HL-60/S4 treated with phorbol 12-myristate 13-acetate at 8.2 ng/mL for 4 days and 3 days (cell line): ENCODE measurements around the gene ALG1.
"Not testable (repeated sequence)": the region's sequence is repeated elsewhere in the genome, so short reads cannot be mapped to it uniquely, and the experiment has no call there.

ENCODE experiments used
- in situ Hi-C: fragments of 300-500 bp; cut with MboI; formaldehyde crosslinking; loops from 2 replicates; pipeline ENCODE4 v1.15.0; 2022; ENCODE audit warnings: low sequenced_read_pairs

The ALG1 gene

GRCh38 chr16:5044011-5044540 is 27.6 kb upstream of the ALG1 start:
- in situ Hi-C loops: no loop called here

DNA sequence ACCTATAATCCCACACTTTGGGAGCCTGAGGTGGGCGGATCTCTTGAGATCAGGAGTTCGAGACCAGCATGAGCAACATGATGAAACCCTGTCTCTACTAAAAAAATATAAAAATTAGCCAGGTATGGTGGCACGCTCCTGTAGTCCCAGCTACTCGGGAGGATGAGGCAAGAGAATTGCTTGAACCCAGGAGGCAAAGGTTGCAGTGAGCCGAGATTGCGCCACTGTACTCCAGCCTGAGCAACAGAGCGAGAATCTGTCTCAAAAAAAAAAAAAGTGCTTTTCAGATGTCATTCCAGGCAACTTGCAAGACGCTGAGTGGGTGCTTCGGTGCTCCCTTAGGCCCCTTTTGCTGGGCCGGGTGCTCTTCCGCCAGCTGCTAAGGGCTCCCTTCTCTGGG is 27.1 kb upstream of the ALG1 start:
- in situ Hi-C loops: not testable (repeated sequence)

GRCh38 chr16:5045499-5046115 is 26.0 kb upstream of the ALG1 start:
- in situ Hi-C loops: no loop called here

GRCh38 chr16:5046914-5047313 is 24.7 kb upstream of the ALG1 start:
- in situ Hi-C loops: no loop called here

DNA sequence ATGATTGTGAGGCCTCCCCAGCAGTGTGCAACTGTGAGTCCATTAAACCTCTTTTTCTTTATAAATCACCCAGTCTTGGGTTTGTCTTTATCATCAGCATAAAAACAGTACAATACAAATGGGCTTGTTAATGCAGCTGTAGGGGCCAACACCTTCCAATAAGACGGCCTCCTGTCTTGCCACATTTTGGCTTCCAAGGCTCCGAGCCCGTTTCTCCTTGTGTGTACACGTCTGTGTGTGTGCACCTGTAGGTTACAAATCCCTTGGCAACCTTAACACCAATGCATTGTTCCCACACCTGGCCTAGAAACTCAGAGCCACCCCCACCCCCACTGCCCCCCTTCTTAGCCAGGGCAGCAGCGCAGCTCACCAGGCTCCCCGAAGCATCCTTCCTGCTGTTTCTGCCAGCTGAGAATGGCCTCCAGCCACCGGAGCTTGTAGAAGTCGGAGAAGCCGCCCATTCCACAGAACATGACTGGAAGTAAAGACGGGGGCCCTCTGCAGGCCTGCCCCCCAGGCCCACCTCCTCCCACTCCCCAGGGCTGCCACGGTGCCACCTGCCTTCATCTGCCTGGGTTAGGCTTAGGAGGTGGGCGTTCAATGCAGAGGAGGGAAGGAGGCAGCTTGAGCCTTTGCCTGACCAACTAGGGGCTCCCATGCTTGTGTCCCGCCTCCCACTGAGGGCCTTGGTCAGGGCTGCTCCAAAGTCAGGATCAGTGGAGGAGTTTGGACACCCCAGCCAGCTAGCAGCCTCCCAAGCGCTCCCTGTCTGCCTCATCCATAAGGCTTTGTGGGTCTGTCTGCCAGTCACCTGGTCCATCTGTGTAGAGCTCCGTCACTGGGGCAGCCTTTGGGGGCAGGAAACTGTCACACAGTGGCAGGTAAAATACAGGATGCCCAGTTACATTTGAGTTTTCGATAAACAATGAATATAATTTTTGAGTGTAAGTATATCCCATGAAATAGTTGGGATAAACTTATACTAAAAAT is 16.5 kb upstream of the ALG1 start:
- in situ Hi-C loops: no loop called here

GRCh38 chr16:5056352-5056751 is 15.3 kb upstream of the ALG1 start:
- in situ Hi-C loops: no loop called here

DNA sequence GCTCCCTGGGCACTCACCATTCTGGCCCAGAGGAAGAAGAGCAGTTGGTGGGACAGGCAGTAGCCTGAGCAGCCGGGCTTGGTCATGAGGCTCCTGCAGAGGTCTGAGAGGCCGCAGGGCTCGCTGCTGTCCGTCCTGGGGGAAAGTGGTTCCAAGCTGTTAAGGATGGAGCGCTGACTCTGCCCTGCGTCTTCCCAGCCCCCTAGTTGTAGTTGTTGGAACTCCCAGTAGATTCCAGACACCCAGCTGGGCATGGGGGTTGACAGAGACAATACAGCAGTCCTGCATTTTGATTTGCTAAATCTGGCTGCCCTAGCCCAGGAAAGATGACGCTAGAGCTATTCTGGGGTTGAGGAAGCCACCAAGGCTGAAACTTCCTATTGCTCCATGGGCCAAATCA is 13.2 kb upstream of the ALG1 start:
- in situ Hi-C loops: no loop called here

DNA sequence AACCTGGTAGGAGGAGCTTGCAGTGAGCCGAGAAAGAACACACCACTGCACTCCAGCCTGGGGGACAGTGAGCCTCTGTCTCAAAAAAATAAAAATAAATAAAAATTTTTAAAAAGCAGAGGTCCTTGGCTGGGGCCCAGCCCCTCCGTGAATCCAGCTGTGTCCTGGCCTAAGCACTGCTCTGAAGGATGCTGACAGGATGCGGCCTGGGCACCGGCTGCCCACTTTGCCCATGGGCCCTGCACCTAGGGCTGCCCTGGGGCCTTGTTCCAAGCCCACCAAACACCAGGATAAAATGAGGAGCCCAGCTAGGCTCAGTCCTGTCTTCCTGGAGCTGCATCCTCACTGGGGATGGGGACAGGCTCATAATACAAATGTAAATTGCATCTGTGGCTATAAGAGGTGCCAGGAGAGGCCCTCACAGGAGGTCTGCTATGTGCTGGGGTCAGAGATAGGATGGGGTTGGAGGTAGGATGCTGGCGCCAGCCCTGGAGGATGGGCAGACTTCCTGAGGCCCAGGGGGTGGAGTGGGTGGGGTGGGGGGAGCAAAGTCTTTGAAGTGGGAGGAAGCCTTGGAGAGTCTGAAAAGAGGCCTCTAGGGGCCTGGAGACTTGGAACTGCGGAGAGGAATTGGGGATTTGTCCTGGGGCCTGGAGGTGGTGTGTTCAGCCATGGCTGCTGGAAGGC is 12.1 kb upstream of the ALG1 start:
- in situ Hi-C loops: no loop called here

GRCh38 chr16:5060073-5060641 is 11.5 kb upstream of the ALG1 start:
- in situ Hi-C loops: no loop called here

GRCh38 chr16:5062051-5062450 is 9.6 kb upstream of the ALG1 start:
- in situ Hi-C loops: no loop called here

DNA sequence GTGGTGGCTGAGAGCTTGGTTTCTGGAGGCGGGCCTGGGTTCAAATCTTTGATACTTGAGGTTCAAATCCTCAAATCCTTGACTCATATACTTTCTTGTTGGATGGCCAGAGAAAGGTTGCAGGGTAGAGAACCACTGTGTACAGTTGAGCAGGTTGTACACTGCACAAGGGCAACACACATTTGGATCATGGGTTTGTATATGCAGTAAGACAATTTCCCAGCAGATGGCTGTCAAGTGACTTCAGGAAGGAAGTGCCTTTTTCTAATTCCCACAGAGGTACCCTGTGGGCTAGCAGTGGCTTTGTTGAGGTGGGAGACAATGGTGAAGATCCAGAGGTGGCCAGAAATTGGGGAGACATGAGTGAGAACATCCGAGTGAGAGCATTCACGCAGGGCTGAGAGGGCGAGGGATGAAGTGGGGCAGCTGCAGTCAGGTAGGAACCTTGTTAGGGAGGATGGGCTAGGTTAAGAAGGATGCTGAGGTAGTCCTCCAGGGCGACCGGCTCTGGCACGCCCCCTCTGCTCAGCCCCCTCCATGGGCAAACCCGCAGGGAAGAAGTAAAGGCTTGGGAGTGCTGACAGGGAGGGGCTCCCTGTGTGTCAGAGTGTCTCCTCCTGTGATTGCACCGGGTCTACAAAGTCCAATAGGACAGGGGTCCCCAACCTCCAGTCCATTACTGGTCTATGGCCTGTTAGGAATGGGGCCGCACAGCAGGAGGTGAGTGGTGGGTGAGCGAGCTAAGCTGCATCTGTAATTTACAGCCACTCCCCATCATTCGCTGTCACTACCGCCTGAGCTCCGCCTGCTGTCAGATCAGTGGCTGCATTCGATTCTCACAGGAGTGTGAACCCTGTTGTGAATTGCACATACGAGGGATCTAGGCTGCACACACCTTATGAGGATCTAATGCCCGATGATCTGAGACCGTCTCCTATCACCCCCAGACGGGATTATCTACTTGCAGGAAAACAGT is 8.6 kb upstream of the ALG1 start:
- in situ Hi-C loops: no loop called here

DNA sequence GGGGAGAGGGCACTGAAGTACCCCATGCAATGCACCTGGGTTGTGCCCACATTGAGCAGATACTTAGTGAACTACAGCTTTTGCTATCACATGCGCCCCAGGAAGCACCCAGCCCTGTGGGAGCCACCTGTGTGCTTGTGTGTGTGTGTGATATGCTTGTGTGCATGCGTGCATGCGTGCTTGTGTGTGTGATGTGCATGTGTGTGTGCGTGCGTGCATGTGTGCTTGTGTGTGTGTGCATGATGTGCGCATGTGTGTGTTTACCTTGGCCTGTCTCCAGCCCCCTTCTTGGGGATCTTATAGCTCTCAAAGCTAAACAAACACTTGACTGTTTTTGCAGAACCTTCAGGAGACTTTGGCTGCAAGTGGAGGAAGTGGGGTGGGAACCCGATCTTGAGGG is 6.7 kb upstream of the ALG1 start:
- in situ Hi-C loops: no loop called here

GRCh38 chr16:5065326-5065725 is 6.3 kb upstream of the ALG1 start:
- in situ Hi-C loops: no loop called here

DNA sequence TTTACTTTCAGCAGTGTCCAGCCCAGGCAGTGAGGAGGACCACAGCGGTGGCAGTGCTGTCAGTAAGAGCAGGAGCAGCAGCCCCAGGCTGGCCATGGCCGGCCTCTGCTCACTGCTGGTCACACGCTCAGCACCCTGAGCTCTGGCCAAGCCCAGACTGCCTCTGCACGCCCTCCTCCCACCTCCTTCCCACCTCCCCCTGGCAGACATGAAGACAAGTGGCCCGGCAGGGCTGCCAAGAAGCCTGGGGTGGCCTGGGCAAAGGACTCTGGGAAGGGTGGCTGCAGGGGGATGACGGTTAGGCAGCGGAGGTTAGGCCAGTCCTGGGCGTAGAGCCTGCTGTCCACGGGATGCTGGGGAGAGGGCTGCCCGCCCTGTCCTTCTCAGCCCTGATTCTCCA is 5.8 kb upstream of the ALG1 start, which contains the start of gene C16orf89:
C16orf89 (minus strand) TSS at position 144 of the 400 bp plus-strand sequence; CDS start at position 96, 48 bp downstream.
- in situ Hi-C loops: no loop called here

DNA sequence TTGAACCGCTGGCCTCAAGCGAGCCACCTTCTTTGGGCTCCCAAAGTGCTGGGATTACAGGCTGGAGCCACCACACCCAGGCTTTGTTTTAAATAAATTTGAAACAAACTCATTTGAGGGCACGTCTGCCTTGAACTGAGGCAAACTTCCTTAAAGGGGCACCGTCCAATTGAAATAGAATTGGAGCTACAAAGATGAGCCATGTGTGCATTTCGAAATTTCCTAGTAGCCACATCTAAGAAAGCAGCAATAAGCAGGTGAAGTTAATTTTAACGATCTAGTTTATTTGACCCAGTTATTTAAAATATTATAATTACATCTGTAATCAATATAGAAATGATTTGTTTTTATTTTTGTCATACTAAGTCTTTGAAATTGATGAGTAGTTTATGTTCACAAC is 5.1 kb upstream of the ALG1 start:
- in situ Hi-C loops: no loop called here

DNA sequence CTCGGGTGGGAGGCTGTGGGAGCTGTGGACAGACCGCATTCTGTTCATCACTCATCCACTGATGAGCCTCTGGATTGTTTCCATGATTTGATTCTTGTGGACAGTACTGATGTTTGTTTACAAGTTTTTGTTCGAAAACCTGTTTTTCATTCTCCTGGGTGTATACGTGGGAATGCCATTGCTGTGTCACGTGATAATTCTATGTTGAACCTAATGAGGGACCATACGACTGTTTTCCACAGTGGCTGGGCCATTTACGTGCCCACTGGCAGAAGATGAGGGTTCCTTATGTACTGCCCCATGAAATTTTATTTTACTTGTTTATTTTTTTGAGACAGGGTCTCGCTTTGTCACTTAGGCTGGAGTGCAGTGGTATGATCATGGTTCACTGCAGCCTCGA is 2.6 kb upstream of the ALG1 start:
- in situ Hi-C loops: no loop called here

DNA sequence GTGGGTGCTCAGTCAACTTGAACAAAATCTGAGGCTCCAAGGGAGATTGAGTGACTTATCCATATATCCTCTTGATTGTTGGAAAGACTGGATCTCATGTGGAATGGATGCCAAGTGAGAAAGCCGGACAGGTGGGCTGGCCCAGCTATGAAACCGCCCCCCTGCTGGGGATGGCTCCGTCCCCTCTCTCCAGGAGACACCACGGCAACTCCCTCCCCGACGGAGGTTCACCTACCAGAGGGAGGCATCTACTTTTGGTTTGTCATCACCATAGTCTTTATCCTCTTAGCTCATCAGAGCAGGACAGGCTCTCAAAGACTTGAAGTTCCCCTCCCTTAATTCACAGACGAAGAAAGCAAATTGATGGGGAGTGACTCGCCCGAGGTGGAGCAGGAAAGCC is 1.8 kb upstream of the ALG1 start:
- in situ Hi-C loops: no loop called here

GRCh38 chr16:5070431-5071186 is 1.0 kb upstream of the ALG1 start:
- in situ Hi-C loops: no loop called here

- in situ Hi-C loops: no loop called here
These were observed 332 bp upstream of the ALG1 start for GRCh38 chr16:5071341-5071680.
